Measurements from ENCODE around the gene NLK. TPM values are rescaled to one million over a fixed set of nuclear protein-coding genes. Genes with fewer than 3 reads are reported as not detected.

NLK gene
- total and polyA plus RNA-seq, 12 donors: 5.2 to 27.3 (median 20.7) TPM

DNA sequence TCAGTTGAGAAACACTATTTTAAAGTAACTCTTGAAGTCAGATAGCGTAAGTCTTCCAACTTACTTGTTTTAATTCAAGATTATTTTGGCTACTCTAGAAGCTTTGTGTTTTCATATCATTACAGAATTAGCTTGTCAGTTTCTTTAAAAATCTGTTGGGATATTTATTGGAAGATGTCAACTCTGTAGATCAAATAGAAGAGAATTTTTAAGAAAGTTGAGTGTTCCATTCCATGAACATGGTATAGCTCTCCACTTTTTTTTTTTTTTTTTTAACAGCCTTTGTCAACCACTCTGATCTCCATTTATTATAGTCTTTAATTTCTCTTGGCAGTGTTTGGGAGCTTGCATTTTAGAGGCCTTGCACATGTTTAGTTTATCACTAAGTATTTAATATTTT is 28.7 kb downstream of the NLK start:
- H3K36me3 ChIP-seq: peaks cover 0 to 12% (median 0%) of the 10 kb centered on the region in 9 donors
- no peaks in the 10 kb centered on the region for H3K27me3 ChIP-seq
- ATAC-seq: no peak
- WGBS, 2 donors: 97 to 100% methylated on average over 1 of the region's 1 CpG
- intact Hi-C loops (cut with DNase I): loop anchor here in 1 of 10 donors (10.0 kb wide), 1 partner anchor 54 kb away; no protein-coding TSS in a partner anchor
- no peak overlapping the region for H3K4me3 ChIP-seq
- no peak for DNase-seq
- no peak overlapping the region for H3K27ac ChIP-seq
- peaks cover 0 to 21% (median under 1%) of the 10 kb centered on the region in 9 donors for H3K4me1 ChIP-seq
- TF ChIP-seq, protein P1, sequence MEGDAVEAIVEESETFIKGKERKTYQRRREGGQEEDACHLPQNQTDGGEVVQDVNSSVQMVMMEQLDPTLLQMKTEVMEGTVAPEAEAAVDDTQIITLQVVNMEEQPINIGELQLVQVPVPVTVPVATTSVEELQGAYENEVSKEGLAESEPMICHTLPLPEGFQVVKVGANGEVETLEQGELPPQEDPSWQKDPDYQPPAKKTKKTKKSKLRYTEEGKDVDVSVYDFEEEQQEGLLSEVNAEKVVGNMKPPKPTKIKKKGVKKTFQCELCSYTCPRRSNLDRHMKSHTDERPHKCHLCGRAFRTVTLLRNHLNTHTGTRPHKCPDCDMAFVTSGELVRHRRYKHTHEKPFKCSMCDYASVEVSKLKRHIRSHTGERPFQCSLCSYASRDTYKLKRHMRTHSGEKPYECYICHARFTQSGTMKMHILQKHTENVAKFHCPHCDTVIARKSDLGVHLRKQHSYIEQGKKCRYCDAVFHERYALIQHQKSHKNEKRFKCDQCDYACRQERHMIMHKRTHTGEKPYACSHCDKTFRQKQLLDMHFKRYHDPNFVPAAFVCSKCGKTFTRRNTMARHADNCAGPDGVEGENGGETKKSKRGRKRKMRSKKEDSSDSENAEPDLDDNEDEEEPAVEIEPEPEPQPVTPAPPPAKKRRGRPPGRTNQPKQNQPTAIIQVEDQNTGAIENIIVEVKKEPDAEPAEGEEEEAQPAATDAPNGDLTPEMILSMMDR (IDR thresholded peaks at IDR 0.05): no peak
- peaks cover 0 to 22% (median 14%) of the 10 kb centered on the region in 11 donors for H3K9me3 ChIP-seq

DNA sequence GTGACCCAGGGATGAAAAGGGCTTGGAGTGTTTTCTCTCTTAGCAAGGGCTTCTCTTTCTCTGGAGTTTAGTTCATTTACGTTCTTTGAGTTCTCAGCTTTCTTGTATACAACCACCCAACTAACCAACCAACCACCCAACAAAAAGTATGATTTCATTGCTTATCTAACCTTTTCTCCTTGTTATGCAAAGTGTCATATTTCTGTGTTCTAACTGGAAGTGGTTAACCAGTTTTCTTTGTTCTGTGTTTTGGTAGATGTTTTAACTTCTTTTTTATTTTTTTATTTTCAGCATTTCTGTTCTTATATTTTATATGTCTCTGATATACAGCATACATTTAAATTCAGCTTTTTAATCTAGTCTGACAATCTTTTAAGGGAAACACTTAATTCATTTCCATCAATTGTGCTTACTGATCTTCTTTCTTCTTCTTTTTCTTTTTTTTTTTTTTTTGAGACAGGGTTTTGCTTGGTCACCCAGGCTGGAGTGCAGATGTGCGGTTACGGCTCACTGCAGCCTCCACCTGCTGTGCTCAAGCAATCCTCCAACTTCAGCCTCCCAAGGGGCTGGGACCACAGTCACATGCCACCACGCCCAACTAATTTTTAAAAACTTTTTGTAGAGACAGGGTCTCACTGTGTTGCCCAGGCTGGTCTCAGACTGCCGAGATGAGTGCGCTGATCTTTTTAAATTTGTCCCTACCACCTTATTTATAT is 29.6 kb downstream of the NLK start:
- H3K27ac ChIP-seq: no peak overlapping the region
- no peaks in the 10 kb centered on the region for H3K27me3 ChIP-seq
- TF ChIP-seq, protein P1 (IDR thresholded peaks at IDR 0.05): no peak
- no peak overlapping the region for H3K4me3 ChIP-seq
- H3K4me1 ChIP-seq: peaks cover 0 to 15% (median 0%) of the 10 kb centered on the region in 9 donors
- intact Hi-C loops (cut with DNase I): loop anchor here in 1 of 10 donors (10.0 kb wide), 1 partner anchor 53 kb away; no protein-coding TSS in a partner anchor
- DNase-seq (no peak), ATAC-seq (no peak)
- H3K9me3 ChIP-seq: peaks cover 0 to 22% (median 14%) of the 10 kb centered on the region in 11 donors
- peaks cover 0 to 12% (median 0%) of the 10 kb centered on the region in 9 donors for H3K36me3 ChIP-seq
- 98 to 99% methylated on average over 6 of the region's 6 CpGs for WGBS, 2 donors

DNA sequence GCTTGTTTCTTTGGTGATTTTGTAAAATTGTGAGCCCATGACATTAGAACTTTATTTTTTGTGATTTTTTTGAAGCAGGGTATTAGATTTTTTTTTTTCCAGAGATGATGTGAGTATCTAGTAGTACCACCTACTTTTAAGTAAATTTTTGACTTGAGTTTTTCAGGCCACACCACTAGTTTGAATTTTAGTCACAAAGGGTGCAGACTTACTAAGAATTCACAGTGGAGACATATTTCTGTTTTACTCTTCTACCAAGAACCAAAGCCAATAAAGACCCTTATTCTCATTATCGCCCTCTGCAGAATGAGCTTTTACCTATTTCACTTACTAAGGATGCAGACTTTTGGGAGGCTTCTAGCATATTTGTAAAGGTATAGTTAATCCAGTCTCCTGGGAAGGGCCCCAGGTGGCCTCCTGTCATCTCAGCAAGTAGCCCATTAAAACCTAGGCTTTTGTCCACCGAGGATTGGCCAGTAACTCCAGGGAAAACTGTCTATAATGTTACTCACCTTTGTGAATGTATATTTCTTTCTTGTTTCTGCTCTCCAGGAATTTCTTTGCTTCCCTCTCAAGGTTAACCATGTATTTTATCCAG is 30.6 kb downstream of the NLK start:
- H3K36me3 ChIP-seq: peaks cover 0 to 12% (median 0%) of the 10 kb centered on the region in 9 donors
- ATAC-seq (no peak), DNase-seq (no peak)
- H3K4me1 ChIP-seq: peaks cover 0 to 15% (median 0%) of the 10 kb centered on the region in 9 donors
- no peak overlapping the region for H3K27ac ChIP-seq
- intact Hi-C loops (cut with DNase I): loop anchor here in 1 of 10 donors (10.0 kb wide), 1 partner anchor 52 kb away; no protein-coding TSS in a partner anchor
- H3K27me3 ChIP-seq: no peaks in the 10 kb centered on the region
- peaks cover 0 to 26% (median 14%) of the 10 kb centered on the region in 11 donors for H3K9me3 ChIP-seq
- WGBS, 2 donors: 88 to 91% methylated on average over 2 of the region's 2 CpGs
- no peak overlapping the region for H3K4me3 ChIP-seq
- TF ChIP-seq, protein P1 (IDR thresholded peaks at IDR 0.05): no peak

DNA sequence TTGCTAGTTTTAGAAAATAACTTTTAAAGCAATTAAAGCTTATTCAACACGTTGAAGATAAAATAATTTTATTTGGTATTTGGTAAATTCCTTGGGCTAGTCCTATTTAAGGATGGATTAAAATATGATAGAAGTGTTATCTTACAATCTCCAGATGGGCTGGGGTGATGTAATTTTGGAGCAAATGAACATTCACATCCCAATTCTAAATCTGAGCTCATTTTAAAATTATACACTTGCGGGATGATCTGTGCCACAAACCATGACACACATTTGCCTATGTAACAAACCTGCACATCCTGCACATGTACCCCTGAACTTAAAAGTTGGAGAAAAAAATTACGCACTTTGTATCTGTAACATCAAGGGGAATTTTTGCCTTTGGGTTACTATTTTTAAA is 31.5 kb downstream of the NLK start:
- peaks cover 0 to 26% (median 14%) of the 10 kb centered on the region in 11 donors for H3K9me3 ChIP-seq
- H3K36me3 ChIP-seq: peaks cover 0 to 12% (median 0%) of the 10 kb centered on the region in 9 donors
- WGBS, 2 donors: 88 to 93% methylated on average over 3 of the region's 3 CpGs
- no peaks in the 10 kb centered on the region for H3K27me3 ChIP-seq
- H3K4me3 ChIP-seq: no peak overlapping the region
- no peak overlapping the region for H3K27ac ChIP-seq
- ATAC-seq: no peak
- intact Hi-C loops (cut with DNase I): loop anchor here in 1 of 10 donors (10.0 kb wide), 1 partner anchor 51 kb away; no protein-coding TSS in a partner anchor
- no peak for DNase-seq
- H3K4me1 ChIP-seq: peaks cover 0 to 24% (median 0%) of the 10 kb centered on the region in 9 donors
- TF ChIP-seq, protein P1 (IDR thresholded peaks at IDR 0.05): no peak
